GM20000 (cell line): ENCODE data around the gene KDM6A.
A peak's percentile ranks its signal among the peaks of the same experiment; 100 is the strongest.
"Not testable (repeated sequence)": the region's sequence is repeated elsewhere in the genome, so short reads cannot be mapped to it uniquely, and the experiment has no call there.

Experiments used
- DNase-seq: peaks from one replicate; pipeline ENCODE4 v3.0.0; 2012; ENCODE audit warnings: low spot score
- CTCF ChIP-seq: IDR thresholded peaks from 2 replicates; pipeline ENCODE4 v1.5.1; 2012; ENCODE audit warnings: mild to moderate bottlenecking, control low read depth; ENCODE audit errors: extremely low read depth, missing control alignments

Gene KDM6A

GRCh38 chrX:44980403-44980802 lies 107.4 kb downstream of the KDM6A start:
- no peak for TF ChIP-seq CTCF
- DNase-seq: no peak

- no peak for DNase-seq
- no peak for TF ChIP-seq CTCF
Observed at GRCh38 chrX:44980883-44981282, 107.9 kb downstream of the KDM6A start.

GRCh38 chrX:44989995-44990770 lies 117.2 kb downstream of the KDM6A start:
- no peak for DNase-seq
- no peak for TF ChIP-seq CTCF

GRCh38 chrX:44992775-44993174 lies 119.8 kb downstream of the KDM6A start:
- TF ChIP-seq CTCF: no peak
- no peak for DNase-seq

- DNase-seq: peak; percentile 5
- no peak for TF ChIP-seq CTCF
Observed at GRCh38 chrX:44996277-44996676, 123.3 kb downstream of the KDM6A start.

- no peak for DNase-seq
- TF ChIP-seq CTCF: no peak
Observed at GRCh38 chrX:44997282-44997812, 124.4 kb downstream of the KDM6A start.

- peak; percentile 16 for DNase-seq
- TF ChIP-seq CTCF: no peak
Observed at GRCh38 chrX:44997888-44998287, 124.9 kb downstream of the KDM6A start.

- DNase-seq: not testable (repeated sequence)
Observed at GRCh38 chrX:44999237-44999636, 126.2 kb downstream of the KDM6A start.

GRCh38 chrX:44999872-45000271 lies 126.9 kb downstream of the KDM6A start:
- DNase-seq: not testable (repeated sequence)
